ENCODE results near the gene ZFX.

Gene ZFX

GRCh38 chrX:24186483-24186882, 37.0 kb downstream of the ZFX start:
- no peak for DNase-seq (ENCODE audit: low read depth)
- no peak for TF ChIP-seq CTCF (conservative IDR thresholded peaks at IDR 0.05; ENCODE audit: low read depth, low read length)
- H3K4me3 ChIP-seq (ENCODE audit: low read length), result no peak overlapping the region

DNA sequence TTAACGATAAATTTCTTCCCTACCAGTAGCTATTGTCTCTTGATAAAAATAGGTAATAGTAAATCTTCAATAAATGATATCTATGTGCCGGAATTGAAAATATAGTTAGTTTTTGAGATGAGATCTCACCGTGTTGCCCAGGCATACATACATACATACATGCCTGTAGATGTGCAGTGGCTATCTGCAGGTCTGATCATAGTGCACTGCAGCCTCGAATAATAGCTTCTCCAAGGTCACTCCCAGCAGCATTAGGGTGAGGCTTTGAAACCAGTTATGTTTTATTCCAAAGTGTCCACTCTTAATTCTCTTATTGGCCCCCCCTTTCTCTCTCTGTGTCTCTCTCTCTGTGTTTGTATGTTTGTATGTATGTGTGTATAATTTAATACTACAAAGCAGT, 37.5 kb downstream of the ZFX start:
- H3K4me3 ChIP-seq (ENCODE audit: low read length), result no peak overlapping the region
- no peak for DNase-seq (ENCODE audit: low read depth)
- TF ChIP-seq CTCF (conservative IDR thresholded peaks at IDR 0.05; ENCODE audit: low read depth, low read length), result no peak

- H3K4me3 ChIP-seq (ENCODE audit: low read length), result no peak overlapping the region
- no peak for DNase-seq (ENCODE audit: low read depth)
- TF ChIP-seq CTCF (conservative IDR thresholded peaks at IDR 0.05; ENCODE audit: low read depth, low read length), result no peak
These were observed 40.0 kb downstream of the ZFX start for GRCh38 chrX:24189490-24189889.

DNA sequence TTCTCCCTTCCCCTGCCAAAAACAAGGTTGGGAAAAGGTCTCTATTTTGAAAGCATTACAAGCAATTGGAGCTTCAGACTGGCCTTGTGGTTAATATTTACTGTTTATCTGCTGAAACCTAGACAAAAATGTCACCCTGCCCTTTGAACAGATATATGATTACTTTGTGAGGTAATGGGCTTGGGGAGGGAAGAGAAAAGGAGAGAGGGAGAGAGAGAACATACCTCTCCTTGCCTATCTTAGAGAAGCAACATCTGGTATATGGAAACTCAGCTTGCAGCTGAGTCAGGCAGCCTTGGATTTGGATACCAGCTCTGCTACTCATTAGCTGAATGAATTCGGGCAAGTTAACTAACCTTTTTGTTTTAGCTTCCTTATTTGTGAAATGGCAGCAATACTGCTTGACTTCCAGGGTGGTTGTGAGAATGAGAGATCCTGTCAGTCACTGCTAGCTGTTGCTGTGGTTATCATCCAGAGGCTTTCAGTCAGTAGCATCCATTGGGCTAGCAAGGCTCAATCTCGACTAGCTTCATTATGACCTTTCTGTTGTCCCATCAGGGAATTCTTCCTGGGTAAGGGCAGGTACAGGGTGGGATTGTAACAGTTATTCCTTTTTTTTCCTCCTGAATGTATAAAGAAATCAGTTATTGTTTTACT, 41.1 kb downstream of the ZFX start:
- no peak for TF ChIP-seq CTCF (conservative IDR thresholded peaks at IDR 0.05; ENCODE audit: low read depth, low read length)
- H3K4me3 ChIP-seq (ENCODE audit: low read length), result no peak overlapping the region
- DNase-seq (ENCODE audit: low read depth), result no peak

- DNase-seq (ENCODE audit: low read depth), result no peak
- TF ChIP-seq CTCF (conservative IDR thresholded peaks at IDR 0.05; ENCODE audit: low read depth, low read length), result no peak
- no peak overlapping the region for H3K4me3 ChIP-seq (ENCODE audit: low read length)
These were observed 47.0 kb downstream of the ZFX start for GRCh38 chrX:24196509-24196908.

GRCh38 chrX:24198101-24198500, 48.6 kb downstream of the ZFX start:
- DNase-seq (ENCODE audit: low read depth), result no peak
- no peak for TF ChIP-seq CTCF (conservative IDR thresholded peaks at IDR 0.05; ENCODE audit: low read depth, low read length)
- no peak overlapping the region for H3K4me3 ChIP-seq (ENCODE audit: low read length)

DNA sequence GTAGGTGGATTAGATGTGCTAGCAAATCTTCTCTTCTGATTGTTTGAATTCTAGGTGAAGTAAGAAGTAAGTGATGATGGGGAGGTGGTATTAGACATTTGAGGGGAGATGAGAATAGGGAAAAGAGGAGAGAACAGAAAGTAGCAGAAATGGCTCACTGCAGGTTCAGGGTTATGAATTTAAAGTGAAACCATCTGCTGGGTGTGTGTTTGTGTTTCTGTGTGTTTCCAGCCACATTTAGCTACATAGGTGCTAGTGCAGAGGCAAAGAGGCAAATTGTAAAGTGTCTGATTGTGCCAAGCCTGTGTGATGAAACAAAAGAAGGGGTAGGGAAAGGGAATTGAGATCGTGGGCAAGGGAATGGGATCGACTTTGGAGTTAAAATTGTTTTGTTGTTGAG, 50.6 kb downstream of the ZFX start:
- no peak overlapping the region for H3K4me3 ChIP-seq (ENCODE audit: low read length)
- no peak for DNase-seq (ENCODE audit: low read depth)
- no peak for TF ChIP-seq CTCF (conservative IDR thresholded peaks at IDR 0.05; ENCODE audit: low read depth, low read length)

Measured in retinal pigment epithelial cell (primary cell).